ENCODE measurements around the gene MTPN.

MTPN gene

DNA sequence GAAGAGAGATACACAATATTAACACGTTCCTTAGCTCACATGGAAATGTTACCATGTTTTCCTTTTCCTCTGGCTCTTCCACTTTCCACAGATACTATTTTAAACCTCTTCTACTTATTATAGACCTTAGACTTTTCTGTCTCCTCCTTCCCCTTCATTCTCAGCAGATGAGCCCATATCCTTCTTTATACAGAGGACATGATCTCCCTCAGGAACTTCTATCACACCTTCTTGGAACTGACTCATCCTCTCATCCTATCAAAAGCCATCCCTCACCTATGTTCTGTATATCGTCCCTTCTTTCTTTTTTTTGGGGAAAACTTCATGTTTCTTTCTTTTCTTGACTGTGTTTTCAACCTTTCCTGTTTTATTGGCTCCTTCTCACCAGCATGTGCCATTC lies 20.8 kb downstream of the MTPN start:
- DNase-seq (ENCODE audit: low spot score), result no peak

DNA sequence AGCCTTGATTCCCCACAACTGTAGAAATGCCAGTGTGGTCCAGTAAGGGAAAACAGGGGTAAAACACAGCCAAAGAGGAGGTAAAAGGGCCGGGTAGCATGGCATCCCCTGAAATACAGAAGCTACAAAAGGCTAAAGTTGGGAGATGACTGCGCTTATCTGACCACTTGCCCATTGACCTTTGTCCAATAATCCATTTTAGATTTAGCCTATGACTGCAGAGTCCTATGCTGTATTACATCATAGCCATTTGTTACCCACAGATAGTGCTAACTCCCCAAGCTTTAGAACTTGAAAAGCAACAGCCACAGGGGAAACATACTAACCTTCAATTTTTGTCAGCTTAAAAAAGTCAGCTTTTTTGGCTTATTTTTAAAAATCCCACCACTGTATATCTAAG lies 26.2 kb downstream of the MTPN start:
- no peak for DNase-seq (ENCODE audit: low spot score)

DNA sequence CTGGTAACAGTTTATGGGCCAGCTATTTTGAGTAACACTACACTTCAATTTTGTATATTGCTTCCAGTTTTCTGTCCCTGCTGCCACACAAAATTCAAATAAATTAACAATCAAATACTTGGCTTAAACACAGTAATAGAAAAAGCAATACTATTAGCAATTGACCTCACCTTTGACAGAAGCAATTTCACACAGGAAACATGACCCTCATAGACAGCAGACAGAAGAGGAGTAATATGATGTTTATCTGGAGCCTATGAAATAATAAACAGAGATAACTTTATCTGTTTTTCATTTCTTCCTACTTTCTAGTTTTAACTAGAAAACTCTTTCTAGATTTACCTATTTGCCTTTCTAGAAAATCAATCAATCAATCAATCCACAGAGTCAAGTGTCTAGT lies 26.7 kb downstream of the MTPN start:
- DNase-seq (ENCODE audit: low spot score), result no peak

DNA sequence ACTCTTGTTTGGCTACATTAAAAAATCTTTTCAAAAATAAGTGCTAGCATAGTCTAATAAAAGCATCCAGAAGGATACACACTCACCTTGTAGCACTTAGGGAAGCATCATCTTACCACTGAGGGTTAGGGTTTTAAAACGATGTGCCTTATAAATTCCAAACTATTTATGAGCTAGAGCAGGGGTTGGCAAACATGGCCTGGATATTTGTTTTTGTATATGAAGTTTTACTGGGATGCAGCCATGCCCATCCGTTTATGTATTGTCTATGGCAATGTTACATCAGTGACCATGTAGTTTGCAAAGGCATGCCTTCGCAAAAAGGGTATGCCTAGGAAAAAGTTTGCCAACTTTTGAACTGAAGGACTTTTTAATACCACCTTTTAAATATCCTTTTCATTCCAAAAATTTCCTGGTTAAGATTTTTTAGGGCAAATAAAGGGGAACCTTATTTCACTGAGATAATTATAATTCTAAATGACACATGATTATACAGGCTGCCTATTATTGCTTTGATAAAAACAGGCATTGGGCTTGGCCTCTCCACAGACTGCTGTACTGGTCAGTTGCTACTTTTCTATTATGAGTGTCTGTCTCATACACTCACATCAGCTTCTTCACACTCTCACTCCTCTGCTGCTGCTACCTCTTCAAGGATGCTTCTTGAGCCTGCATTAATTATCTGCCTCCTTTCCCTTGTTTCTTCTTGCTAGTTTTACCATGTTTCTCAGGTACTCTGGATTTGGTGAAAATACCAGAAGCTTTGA lies 30.7 kb downstream of the MTPN start:
- DNase-seq (ENCODE audit: low spot score), result no peak

DNA sequence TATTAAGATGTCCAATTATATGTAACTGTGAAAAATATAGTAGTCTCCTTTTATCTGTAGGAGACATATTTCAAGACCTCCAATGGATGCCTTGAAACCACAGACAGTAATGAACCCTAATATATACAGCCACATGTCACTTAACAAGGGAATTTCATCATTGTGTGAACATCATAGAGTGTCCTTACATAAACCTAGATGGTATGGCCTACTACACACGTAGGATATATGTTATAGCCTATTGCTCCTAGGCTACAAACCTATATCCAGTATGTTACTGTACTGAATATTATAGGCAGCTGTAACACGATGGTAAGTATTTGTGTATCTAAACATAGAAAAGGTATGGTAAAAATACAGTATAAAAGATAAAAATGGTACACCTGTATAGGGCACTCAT lies 32.4 kb downstream of the MTPN start:
- no peak for DNase-seq (ENCODE audit: low spot score)

DNA sequence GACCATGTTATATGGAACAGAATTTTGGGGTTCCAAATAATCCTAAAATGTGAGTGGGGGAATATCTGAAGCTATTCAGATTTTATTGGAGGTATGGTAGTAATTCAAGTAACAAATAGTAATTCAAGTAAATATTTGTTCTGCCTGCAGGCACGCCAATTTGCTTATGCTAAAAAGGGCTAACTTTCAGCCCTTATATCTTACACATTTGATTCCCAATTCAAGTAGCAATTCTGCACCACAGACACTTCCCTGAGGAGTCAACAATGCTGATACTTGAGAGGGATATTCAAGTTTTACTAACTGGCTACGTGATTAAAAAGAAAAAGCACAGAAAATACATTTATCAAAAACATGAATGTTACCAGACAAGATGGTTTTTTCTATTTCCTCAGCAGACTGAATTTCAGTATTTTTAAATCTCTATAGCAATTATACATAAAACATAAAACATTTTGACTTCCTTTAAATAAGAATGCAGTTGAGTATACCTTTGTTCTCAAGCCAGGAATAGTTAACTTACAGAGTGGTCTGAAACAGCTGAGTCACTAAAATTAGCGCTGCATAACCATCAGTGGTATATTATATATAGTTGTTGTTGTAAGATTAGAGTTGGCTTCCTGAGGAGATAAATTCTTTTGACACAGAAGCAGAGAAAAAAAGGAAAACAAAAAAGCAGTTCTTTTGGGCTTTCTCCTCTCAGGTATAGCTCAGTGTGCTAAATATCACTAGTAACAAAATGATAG lies 33.9 kb downstream of the MTPN start:
- no peak for DNase-seq (ENCODE audit: low spot score)

DNA sequence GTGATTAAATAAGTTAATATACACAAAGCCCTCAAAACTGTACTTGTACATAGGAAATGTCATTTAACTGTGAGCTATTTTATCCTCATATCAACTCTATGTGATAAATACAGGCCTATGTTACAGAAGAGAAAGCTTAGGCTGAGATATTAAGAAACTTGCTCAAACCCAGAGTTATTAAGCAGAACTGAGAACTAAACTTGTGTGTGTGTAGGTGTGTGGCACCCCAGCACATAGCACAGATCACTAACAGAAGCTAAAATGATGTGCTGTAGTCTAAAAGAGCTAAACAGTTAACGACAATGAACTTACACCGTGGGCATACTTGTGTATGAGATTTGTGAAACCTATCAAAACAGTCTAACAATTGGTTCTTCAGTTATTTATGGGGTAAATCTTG lies 34.5 kb downstream of the MTPN start:
- DNase-seq (ENCODE audit: low spot score), result no peak

DNA sequence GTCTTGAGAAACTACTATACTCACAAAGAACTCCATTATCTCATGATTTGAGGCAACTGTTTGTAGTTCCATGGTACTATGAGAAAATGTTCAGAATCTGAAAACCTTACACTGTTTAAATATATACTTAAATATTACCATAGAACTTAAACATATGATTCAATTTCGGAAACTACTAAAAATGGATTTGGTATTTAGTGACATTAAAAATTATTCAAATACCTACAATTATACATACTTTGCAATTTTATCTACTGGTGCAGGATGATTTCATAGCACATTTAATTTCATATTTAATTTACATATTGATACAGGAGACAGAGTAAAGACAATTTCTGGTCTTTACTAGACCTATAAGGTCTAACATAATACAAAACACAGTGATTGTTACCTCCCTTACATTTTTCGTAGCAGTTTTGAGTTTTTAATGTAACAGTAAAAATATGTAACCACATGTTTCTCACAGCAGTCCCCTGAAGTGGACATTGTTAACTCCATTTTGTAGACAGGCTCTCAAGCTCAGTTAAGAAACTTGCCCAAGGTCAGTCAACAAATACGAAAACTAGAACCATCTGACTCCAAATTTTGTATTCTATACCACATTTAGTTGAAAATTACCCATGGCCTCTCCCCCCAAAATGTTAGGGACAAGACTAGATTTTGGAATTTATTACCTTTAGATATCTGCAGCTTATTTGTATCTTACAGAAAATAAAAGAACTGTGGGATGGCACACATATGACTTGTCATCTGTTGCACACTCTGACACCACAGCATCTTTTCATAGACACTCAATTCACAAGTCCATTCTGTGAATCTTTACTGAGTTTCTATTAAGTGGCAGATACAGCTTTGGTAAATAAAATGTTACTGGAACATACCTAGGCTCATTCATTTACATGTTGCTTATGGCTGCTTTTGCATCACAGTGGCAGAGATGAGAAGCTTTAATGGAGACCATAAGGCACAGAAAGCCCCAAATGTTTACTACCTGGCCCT lies 36.8 kb downstream of the MTPN start:
- DNase-seq (ENCODE audit: low spot score), result no peak

DNA sequence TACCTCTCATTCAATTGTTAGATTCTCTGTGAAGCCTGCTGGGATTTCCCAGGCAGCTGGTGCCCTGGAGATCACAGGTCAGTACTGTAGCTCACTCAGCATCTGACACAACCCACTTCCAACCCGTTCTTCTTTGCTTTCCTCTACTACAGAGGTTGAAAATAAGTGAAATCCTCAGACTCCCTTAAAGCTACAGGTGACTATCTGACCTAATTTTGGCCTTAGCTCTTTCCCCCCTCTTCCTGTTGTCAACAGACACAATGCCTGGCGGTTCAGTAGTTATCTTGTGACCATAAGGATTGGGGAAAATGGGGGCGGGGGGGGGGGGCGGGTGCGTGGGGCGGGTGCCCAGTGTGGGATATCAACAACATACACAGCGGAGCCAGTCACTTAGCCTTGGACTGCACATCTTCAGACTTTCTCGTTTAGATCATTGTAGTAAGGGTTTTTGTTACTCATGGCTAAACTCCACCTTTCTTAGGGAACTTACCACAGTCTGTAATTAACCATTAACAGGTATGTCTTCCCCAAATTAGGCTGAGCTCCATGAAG lies 37.8 kb downstream of the MTPN start:
- DNase-seq (ENCODE audit: low spot score), result no peak

DNA sequence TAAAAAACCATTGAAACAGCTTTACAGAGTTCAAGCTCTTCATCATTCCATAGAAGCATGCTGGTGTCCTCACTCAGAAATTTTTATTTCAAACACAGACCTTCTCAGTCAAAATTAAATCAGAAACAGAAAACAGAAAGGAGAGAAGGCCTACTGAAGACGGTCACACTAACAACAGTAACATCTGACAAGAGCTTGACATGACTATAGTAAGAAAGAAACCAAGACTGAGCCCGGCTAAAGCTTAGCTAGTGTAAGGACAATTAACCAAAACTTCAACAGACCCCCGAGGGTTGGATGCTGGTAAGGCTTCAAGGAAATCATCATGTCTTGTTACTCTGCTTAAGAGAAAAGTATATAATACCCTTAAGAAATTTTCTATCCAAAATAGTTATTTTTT lies 38.6 kb downstream of the MTPN start:
- no peak for DNase-seq (ENCODE audit: low spot score)

DNA sequence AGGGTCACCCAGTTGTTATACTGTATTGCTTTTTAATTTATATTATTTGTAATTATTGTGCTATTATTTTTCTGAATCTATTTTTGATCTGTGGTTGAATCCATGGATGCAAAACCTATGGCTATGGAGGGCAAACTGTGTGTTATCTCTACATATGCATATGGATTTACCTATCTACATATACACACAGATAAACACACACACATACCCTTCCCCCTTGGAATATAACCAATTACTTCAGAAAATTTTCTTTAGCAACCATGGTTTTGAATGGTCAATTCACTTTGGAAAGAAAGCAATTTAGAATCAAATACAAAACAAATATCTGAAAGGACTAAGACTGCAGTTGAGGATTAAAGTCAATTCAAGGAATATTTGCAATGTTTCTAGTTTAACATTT lies 39.1 kb downstream of the MTPN start:
- DNase-seq (ENCODE audit: low spot score), result no peak

DNA sequence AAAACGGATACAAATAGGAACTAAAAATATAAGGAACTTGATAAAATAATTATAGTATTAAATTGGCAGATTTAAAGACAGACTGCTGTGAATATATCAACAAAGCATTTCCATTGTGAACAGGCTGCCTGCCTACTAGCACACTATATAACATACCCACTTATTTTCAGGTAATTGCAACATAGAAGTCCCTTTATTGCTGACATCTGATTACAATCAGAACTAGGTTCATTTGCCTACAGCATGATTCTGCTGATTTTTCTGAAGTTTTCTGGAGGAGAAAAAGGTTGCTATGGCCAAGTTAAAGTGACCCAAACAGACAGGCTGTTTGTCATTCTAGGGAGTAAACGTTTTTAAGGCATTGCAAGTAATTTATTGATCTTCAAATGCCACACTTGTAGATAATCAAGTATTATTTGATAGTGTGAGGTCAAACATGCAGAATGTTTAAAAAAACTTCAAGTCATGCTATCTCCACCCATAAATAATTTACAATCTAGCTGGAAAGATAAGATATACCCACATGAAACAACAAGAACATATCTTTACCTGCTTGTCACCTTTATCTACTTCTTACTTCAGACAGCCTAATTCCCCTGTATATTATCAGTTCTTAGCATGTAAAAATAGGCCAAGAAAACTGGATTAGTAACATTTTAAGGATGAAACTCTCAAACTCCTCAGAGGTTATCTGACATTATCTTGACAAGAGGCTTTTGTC lies 40.5 kb downstream of the MTPN start:
- no peak for DNase-seq (ENCODE audit: low spot score)

DNA sequence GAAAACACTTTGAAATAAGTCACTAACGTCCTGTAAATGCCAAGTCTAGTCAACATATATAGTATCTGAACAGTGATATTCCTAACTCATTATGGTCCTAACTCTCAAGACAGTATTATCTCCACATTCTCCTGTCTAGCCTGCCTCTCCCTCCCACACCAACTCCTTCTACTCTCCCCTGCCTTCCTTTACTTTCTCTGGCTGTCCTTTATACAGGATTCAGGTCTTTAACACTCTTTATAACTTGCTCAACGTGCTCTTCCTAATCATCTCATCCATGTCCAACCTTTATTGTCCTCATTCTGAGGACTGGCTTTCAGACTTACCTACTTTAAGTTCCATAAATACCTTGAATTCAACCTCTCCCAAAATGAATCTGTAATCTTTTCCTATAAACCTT lies 42.5 kb downstream of the MTPN start:
- DNase-seq (ENCODE audit: low spot score), result no peak

DNA sequence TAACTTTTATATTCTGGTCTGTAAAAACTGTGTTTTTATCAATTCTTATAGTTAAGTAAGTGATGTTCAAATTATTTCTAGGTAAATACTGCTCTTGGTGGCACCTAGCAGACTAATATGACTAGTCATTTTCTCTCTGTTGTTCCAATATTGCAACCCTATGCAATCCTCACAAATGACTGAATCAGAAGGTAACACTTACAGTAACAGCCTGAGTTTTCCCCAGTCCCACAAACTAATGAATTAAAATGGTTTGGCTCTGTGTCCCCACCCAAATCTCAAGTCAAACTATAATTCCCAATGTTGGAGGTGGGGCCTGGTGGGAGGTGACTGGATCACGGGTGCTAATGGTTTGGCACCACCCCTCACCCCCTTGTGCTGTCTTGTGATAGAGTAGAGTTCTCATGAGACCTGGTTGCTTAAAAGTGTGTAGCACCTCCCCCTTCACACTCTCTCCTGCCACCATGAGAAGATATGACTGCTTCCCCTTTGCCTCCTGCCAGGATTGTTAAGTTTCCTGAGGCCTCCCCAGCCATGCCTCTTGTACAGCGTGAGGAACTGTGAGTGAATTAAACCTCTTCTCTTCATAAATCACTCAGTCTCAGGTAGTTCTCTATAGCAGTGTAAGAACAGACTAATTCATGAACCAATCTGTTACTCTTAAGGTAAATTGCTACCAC lies 43.5 kb downstream of the MTPN start:
- no peak for DNase-seq (ENCODE audit: low spot score)

DNA sequence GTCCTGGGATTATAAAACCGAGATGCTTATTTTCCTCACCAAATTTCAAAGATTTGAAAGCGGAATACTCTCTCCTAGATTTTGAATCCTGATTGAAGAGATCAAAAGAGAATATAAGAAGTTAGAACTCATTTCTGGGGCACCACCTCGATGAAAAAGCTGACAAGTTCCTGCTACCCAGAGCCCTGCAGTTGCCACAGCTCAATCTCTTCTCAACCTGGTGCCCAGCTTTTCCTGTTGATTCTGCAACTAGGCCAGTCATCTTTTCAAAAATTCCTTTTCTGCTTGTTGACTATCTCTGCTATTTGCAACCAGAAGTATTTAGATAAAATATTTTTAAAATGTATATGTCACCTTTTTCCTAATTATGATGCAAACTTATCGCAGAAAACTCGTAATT lies 45.0 kb downstream of the MTPN start:
- no peak for DNase-seq (ENCODE audit: low spot score)

DNA sequence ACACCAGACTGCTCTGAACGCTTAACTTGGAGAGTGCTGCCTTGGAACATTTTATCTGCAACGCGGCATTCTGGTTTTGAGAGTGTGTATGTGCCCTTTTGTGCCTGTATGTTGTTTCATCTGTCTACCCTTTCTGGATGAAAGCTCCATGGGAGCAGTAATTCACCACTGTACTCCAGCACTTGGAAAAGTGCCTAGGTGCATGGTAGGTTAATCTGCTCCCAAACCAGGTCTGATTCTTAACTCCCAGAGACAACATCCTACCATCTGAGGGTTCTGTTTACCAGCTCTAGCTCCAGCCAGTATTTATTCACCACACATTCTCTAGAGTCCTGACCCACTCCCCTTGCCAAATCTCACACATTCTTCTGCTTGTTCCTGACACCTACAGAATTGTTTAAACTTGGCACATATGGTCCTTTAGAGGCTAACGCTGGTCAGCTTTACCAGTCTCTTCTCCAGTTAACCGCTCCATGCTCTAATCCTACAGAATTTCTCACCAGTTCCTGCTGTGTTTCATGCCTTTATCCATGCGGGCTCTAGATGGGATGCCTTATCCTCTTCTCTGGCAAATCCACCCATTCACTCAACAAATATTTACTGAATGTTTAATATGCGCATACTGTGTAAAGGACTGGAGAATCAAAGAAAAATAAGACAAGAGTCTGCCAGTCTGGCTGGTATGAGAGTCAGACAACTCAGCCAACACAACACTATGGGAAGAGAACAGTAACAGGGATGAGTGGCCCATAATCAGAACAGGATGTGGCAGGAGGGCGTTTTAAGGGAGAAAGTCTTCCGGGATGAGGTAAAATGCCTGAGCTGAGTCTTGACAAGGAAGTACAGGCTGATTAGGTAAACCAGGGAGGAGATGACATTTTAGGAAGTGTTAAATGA lies 46.3 kb downstream of the MTPN start:
- DNase-seq (ENCODE audit: low spot score), result no peak

DNA sequence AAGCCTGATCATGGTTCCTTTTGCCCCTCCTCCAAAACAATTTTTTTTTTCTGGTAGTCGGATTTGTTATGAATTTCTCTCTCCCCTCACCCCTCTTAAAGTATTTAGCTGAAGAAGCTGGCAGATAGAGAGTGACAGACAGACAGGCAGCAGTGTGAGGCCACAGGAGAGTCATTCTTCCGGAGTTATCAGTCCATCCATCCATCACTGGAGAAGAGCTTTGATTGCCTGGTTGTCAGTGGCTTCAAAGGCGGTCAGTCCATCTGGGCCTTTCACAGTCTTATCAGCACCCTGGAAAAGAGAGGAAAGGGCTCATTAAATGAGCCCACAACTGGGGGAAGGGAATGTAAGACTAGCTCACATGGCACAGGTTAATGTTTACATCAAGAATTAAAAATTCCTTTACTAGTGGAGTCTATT lies 47.4 kb downstream of the MTPN start:
- no peak for DNase-seq (ENCODE audit: low spot score)

DNA sequence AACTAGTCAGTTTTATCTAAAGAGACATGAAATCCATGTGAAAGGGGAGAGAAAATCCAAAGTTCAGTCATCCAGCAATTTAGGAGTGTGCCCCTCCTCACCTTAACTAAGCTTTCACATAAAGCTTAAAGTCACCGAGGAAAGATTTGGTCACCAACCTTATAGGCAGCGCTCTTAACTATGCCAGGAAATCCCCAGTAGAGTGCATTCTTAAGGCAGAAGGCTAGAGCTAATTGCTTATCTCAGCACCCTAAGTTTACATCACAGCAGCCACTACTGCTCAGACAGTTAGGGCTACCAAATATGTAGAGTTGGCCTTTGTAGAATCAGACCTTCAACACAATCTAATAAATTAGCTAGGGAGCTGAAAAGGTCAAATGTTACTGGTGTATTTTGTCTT lies 47.9 kb downstream of the MTPN start:
- DNase-seq (ENCODE audit: low spot score), result no peak

DNA sequence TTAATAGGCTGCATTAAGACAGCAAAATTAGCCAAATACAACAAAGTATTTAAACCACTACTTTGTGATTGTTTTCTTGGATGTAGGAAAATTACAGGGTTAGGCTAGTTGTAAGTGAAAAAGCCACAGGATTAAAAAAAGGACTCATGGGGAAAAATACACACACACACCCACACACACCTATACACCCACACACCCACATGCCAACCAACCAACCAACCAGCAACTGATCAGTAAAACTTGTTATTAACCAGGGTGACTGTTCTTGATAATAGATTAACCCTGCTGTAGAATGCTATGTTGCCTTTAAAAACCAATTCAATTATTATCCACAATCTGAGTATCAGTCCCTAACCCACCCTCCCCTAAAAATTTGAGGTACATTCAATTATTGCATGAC lies 49.0 kb downstream of the MTPN start:
- DNase-seq (ENCODE audit: low spot score), result no peak

DNA sequence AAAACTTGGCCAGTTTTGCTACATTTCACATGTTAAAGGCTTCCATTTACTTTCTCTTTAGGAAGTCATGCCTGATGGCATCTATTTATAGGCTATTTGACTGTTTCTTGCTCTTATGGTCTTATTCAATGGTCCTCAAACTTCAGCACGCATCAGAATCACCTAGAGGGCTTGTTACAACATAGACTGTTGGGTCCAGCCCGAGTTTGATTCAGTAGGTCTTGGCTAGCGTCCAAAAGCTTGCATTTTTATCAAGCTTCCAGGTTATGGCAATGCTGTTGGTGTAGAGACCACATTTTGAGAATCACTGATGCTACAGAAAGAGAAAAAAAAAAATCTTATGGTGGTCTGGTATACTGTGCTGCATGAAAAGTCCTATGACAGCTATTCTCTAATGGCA lies 51.9 kb downstream of the MTPN start:
- no peak for DNase-seq (ENCODE audit: low spot score)

Measured in SW480 (cell line).